SK-N-SH treated with all-trans-retinoic acid at 6 μM for 48 hours (cell line): ENCODE results near the gene MAP3K12.

Experiments
- ATAC-seq: fragments of 200-7000 bp; cut with Tn5 transposase; 3 replicates; pipeline ENCODE4 v1.9.1; 2020; ENCODE audit warnings: mild to moderate bottlenecking, moderate library complexity
- ARNTL ChIP-seq: fragments of 450-650 bp; formaldehyde crosslinking; IDR thresholded peaks from 2 replicates; pipeline ENCODE4 v1.5.0; 2020; ENCODE audit warnings: low read depth, mild to moderate bottlenecking, moderate library complexity, borderline replicate concordance
- BACH2 ChIP-seq: fragments of 250-450 bp; sonication (Bioruptor Pico); IDR thresholded peaks from 2 replicates; pipeline ENCODE4 v1.9.0; 2021; ENCODE audit warnings: mild to moderate bottlenecking, borderline replicate concordance
- ESRRG ChIP-seq: fragments of 250-450 bp; sonication (Bioruptor Pico); IDR thresholded peaks from 2 replicates; pipeline ENCODE4 v1.6.1; 2021; ENCODE audit warnings: mild to moderate bottlenecking
- OSR1 ChIP-seq: fragments of 250-450 bp; sonication (Bioruptor Pico); IDR thresholded peaks from 2 replicates; pipeline ENCODE4 v1.8.0; 2022; ENCODE audit warnings: moderate library complexity, mild to moderate bottlenecking, inconsistent platforms
- PPARA ChIP-seq: fragments of 250-450 bp; sonication (Bioruptor Pico); IDR thresholded peaks from 2 replicates; pipeline ENCODE4 v1.5.0; 2020; ENCODE audit warnings: mild to moderate bottlenecking, borderline replicate concordance
- RARB ChIP-seq: fragments of 250-450 bp; sonication (Bioruptor Pico); IDR thresholded peaks from 2 replicates; pipeline ENCODE4 v1.8.0; 2021; ENCODE audit warnings: mild to moderate bottlenecking, moderate library complexity
- SNAI2 ChIP-seq: fragments of 250-450 bp; sonication (Bioruptor Pico); IDR thresholded peaks from 2 replicates; pipeline ENCODE4 v1.5.0; 2020; ENCODE audit warnings: mild to moderate bottlenecking, moderate library complexity
- TCF4 ChIP-seq: fragments of 250-450 bp; sonication (Bioruptor Pico); IDR thresholded peaks from 2 replicates; pipeline ENCODE4 v1.8.0; 2021; ENCODE audit warnings: mild to moderate bottlenecking, moderate library complexity, borderline replicate concordance
- TOX ChIP-seq: fragments of 250-450 bp; sonication (Bioruptor Pico); IDR thresholded peaks from 2 replicates; pipeline ENCODE4 v1.8.0; 2021; ENCODE audit warnings: mild to moderate bottlenecking, moderate library complexity, borderline replicate concordance
- ZC3H10 ChIP-seq: fragments of 250-450 bp; sonication (Bioruptor Pico); IDR thresholded peaks from 2 replicates; pipeline ENCODE4 v1.5.1; 2021; ENCODE audit warnings: mild to moderate bottlenecking, moderate library complexity
- ZNF565 ChIP-seq: fragments of 450-650 bp; formaldehyde crosslinking; conservative IDR thresholded peaks from 2 replicates; pipeline ENCODE4 v1.5.0; 2020; ENCODE audit warnings: low read depth, mild to moderate bottlenecking, moderate library complexity
- ZNF70 ChIP-seq: fragments of 450-650 bp; formaldehyde crosslinking; IDR thresholded peaks from 2 replicates; pipeline ENCODE4 v1.5.0; 2020; ENCODE audit warnings: mild to moderate bottlenecking, moderate library complexity
- TF ChIP-seq, protein P1 (sequence below): fragments of 250-450 bp; sonication (Bioruptor Pico); IDR thresholded peaks from 2 replicates; pipeline ENCODE4 v1.5.1; 2020; ENCODE audit warnings: low read depth, mild to moderate bottlenecking, moderate library complexity
- TF ChIP-seq, protein P2 (sequence below): fragments of 250-450 bp; sonication (Bioruptor Pico); IDR thresholded peaks from 2 replicates; pipeline ENCODE4 v1.5.1; 2021; ENCODE audit warnings: mild to moderate bottlenecking, moderate library complexity
- TF ChIP-seq, protein P3 (sequence below): fragments of 250-450 bp; sonication (Bioruptor Pico); IDR thresholded peaks from 2 replicates; pipeline ENCODE4 v1.8.0; 2020; ENCODE audit warnings: mild to moderate bottlenecking, moderate library complexity, borderline replicate concordance
- TF ChIP-seq, protein P4 (sequence below): fragments of 250-450 bp; sonication (Bioruptor Pico); IDR thresholded peaks from 2 replicates; pipeline ENCODE4 v1.8.0; 2021; ENCODE audit warnings: low read depth, mild to moderate bottlenecking, moderate library complexity, borderline replicate concordance
- TF ChIP-seq, protein P5 (sequence below): fragments of 250-450 bp; sonication (Bioruptor Pico); IDR thresholded peaks from 2 replicates; pipeline ENCODE4 v1.5.0; 2020; ENCODE audit warnings: mild to moderate bottlenecking, moderate library complexity

MAP3K12 gene

DNA sequence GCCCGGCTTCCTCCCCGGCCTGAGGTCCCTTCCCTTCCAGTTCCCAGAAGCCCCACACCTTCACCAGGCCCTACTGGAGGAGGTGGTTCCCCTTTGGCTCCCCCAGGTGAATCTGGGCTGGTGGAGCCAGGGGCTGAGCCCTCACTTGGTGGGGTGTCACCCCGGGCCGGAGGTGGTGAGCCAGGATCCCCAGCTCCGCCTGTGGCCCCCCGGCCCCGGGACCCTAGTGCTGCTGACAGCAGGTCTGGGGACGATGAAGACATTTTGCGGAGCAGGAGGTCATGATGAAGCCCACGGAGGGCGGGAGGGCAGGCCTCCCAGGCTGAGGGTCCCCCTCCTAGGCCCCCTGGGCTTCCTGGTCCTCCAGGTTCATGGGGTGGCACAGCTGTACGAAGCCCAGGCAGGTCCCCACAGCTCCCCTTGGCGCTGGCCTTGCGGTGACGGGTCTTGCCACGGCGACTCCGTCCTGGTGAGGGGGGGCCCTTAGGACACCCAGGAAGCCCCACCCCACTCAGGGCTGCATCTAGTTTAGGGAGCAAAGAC is 16.6 kb downstream of the MAP3K12 start:
- TF ChIP-seq ARNTL, result no peak
- peak; percentile 26; the same call in 1 of the 2 replicates for TF ChIP-seq ZC3H10
- peak; percentile 0; the same call in 2 of the 3 replicates for ATAC-seq

DNA sequence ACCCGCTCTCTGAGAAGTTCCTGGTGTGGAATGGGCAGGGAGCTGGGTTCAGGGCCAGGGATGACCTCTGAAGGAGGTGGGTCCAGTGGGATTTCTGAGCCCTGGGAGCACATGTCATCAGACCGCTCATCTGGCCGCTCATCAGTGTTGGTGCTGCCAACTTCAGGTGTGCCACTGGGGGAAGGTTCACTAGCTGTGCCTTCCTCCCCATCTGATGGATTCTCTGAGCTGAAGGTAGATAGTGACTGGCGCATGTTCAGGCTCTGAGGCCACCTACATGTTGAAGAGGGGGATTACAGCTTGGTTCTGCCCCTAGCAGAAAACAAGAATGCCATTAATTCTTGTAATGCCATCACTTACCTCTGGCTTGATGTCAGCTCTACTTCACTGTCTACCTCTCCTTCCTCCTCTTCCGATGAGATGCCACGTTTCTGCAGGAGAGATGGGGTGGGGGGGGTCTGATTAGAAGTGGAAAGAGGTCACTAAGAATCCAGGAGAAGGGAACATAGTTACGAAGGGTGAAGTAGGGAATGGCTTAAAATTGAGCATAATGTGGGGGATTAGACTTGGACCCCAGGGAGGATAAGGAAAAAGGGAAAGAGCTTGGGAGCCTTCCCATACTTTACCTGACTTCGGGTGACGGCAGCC is 17.2 kb downstream of the MAP3K12 start:
- ATAC-seq, result peak; percentile 21
- TF ChIP-seq ZC3H10, result no peak
- TF ChIP-seq, protein P1, sequence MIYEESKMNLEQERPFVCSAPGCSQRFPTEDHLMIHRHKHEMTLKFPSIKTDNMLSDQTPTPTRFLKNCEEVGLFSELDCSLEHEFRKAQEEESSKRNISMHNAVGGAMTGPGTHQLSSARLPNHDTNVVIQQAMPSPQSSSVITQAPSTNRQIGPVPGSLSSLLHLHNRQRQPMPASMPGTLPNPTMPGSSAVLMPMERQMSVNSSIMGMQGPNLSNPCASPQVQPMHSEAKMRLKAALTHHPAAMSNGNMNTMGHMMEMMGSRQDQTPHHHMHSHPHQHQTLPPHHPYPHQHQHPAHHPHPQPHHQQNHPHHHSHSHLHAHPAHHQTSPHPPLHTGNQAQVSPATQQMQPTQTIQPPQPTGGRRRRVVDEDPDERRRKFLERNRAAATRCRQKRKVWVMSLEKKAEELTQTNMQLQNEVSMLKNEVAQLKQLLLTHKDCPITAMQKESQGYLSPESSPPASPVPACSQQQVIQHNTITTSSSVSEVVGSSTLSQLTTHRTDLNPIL (CRISPR knock-in tag), result no peak
- TF ChIP-seq BACH2 (CRISPR knock-in tag), result no peak
- TF ChIP-seq, protein P2, sequence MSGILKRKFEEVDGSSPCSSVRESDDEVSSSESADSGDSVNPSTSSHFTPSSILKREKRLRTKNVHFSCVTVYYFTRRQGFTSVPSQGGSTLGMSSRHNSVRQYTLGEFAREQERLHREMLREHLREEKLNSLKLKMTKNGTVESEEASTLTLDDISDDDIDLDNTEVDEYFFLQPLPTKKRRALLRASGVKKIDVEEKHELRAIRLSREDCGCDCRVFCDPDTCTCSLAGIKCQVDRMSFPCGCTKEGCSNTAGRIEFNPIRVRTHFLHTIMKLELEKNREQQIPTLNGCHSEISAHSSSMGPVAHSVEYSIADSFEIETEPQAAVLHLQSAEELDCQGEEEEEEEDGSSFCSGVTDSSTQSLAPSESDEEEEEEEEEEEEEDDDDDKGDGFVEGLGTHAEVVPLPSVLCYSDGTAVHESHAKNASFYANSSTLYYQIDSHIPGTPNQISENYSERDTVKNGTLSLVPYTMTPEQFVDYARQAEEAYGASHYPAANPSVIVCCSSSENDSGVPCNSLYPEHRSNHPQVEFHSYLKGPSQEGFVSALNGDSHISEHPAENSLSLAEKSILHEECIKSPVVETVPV (CRISPR knock-in tag), result no peak
- TF ChIP-seq OSR1 (CRISPR knock-in tag), result no peak
- TF ChIP-seq TOX (CRISPR knock-in tag), result no peak
- TF ChIP-seq SNAI2, result no peak
- no peak for TF ChIP-seq ZNF565
- TF ChIP-seq, all 23 proteins: peak for 0

DNA sequence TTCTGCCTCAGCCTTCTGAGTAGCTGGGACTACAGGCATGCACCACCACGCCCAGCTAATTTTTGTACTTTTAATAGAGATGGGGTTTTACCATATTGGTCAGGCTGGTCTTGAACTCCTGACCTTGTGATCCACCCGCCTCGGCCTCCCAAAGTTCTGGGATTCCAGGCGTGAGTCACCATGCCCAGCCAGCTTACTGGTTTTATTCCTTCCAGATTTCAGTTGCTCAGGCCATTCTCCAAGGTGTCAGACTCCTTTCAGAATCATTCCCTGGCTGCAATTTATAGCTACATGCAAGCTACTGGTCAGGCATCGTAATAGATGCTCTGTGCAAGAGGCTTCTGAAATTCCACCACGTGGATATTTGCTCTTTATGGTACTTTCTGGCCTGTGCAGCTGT is 17.8 kb downstream of the MAP3K12 start:
- ATAC-seq, result peak; percentile 1

DNA sequence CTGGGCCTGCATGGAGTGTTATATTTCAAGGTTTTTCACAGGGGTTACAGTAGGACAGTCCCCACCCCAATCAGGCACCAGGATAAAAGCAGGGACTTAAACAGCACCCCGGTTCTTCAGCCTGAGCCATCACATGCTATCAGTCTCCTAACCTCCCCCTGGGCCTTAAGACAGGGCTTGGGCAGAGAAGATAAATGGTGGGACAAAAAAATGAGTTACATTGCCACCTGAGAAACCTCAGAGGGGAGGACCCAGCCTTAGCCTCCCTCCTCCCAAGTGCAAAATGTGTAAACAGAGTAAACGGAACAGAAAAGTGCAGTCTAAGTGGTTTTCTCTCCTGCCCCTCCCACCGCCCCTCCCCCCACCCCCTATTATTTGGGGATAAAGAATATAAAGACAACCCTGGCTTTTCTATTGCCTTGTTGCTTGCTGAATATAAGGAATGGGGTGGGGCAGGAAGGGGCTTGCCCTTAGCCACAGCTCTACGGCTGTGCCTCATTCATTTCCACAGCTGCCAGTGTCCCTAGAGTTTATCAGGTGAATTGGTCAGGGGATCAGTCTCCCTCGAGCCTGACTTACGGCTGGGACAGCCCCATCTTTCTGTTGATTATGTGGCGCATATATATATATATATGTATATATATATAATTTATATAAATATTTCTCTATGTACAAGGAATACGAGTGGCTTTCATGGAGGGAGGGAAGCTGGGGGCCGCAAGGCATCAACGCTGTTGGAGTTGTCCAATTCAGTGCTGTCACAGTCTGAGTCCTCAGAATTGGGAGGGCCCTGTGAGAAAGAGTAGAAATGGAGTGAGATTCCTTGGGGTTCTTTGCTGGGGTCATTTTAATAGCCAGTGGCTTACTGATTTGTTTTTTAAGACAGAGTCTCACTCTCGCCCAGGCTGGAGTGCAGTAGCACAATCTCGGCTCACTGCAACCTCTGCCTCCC is 18.5 kb downstream of the MAP3K12 start:
- ATAC-seq, result no peak
- TF ChIP-seq, protein P3, sequence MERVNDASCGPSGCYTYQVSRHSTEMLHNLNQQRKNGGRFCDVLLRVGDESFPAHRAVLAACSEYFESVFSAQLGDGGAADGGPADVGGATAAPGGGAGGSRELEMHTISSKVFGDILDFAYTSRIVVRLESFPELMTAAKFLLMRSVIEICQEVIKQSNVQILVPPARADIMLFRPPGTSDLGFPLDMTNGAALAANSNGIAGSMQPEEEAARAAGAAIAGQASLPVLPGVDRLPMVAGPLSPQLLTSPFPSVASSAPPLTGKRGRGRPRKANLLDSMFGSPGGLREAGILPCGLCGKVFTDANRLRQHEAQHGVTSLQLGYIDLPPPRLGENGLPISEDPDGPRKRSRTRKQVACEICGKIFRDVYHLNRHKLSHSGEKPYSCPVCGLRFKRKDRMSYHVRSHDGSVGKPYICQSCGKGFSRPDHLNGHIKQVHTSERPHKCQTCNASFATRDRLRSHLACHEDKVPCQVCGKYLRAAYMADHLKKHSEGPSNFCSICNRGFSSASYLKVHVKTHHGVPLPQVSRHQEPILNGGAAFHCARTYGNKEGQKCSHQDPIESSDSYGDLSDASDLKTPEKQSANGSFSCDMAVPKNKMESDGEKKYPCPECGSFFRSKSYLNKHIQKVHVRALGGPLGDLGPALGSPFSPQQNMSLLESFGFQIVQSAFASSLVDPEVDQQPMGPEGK (CRISPR knock-in tag), result 0 out of 2 replicates have a peak, but pooled peaks have one; percentile 12
- TF ChIP-seq TOX (CRISPR knock-in tag) (0 out of 2 replicates have a peak, but pooled peaks have one; percentile 4), ZNF70 (no peak)

DNA sequence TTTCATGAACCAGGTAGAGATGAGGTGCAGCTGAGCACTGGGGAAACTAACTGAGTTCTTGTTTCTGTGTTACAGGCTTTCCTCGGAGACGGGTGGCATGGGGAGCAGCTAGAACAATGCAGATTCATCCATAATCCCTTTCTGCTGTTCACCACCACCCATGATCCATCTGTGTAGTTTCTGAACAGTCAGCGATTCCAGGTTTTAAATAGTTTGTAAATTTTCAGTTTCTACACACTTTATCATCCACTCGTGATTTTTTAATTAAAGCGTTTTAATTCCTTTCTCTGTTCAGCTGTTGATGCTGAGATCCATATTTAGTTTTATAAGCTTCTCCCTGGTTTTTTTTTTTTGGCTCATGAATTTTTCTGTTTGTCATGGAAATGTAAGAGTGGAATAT is 19.9 kb downstream of the MAP3K12 start:
- ATAC-seq, result no peak
- no peak for TF ChIP-seq PPARA
- no peak for TF ChIP-seq ZC3H10
- TF ChIP-seq TCF4 (CRISPR knock-in tag), result no peak
- TF ChIP-seq, protein P4, sequence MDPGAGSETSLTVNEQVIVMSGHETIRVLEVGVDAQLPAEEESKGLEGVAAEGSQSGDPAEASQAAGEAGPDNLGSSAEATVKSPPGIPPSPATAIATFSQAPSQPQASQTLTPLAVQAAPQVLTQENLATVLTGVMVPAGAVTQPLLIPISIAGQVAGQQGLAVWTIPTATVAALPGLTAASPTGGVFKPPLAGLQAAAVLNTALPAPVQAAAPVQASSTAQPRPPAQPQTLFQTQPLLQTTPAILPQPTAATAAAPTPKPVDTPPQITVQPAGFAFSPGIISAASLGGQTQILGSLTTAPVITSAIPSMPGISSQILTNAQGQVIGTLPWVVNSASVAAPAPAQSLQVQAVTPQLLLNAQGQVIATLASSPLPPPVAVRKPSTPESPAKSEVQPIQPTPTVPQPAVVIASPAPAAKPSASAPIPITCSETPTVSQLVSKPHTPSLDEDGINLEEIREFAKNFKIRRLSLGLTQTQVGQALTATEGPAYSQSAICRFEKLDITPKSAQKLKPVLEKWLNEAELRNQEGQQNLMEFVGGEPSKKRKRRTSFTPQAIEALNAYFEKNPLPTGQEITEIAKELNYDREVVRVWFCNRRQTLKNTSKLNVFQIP (CRISPR knock-in tag), result no peak
- TF ChIP-seq ZNF565, result no peak
- no peak for TF ChIP-seq BACH2 (CRISPR knock-in tag)

DNA sequence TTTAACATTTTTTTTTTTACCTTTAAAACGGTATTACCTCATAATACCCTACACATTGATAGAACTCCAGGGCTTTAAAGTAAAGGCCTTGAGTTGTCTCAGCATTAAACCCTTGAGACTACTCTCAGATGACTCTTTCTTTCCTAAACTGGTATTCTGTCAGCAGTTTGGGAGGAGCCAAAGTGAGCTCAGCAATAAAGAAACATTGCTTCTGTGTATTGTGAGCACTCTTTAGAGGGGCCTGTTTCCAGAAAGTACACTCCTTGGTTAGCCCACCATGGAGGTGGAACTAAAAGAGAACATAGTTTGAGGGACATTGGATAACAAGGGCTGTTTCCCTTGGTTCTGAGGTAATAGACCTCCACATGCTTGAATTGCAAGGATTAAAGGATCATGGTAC is 20.4 kb downstream of the MAP3K12 start:
- no peak for ATAC-seq
- TF ChIP-seq, protein P2 (CRISPR knock-in tag), result no peak
- TF ChIP-seq ESRRG (CRISPR knock-in tag), result no peak
- TF ChIP-seq, protein P5, sequence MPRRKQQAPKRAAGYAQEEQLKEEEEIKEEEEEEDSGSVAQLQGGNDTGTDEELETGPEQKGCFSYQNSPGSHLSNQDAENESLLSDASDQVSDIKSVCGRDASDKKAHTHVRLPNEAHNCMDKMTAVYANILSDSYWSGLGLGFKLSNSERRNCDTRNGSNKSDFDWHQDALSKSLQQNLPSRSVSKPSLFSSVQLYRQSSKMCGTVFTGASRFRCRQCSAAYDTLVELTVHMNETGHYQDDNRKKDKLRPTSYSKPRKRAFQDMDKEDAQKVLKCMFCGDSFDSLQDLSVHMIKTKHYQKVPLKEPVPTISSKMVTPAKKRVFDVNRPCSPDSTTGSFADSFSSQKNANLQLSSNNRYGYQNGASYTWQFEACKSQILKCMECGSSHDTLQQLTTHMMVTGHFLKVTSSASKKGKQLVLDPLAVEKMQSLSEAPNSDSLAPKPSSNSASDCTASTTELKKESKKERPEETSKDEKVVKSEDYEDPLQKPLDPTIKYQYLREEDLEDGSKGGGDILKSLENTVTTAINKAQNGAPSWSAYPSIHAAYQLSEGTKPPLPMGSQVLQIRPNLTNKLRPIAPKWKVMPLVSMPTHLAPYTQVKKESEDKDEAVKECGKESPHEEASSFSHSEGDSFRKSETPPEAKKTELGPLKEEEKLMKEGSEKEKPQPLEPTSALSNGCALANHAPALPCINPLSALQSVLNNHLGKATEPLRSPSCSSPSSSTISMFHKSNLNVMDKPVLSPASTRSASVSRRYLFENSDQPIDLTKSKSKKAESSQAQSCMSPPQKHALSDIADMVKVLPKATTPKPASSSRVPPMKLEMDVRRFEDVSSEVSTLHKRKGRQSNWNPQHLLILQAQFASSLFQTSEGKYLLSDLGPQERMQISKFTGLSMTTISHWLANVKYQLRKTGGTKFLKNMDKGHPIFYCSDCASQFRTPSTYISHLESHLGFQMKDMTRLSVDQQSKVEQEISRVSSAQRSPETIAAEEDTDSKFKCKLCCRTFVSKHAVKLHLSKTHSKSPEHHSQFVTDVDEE (CRISPR knock-in tag), result no peak
- no peak for TF ChIP-seq TCF4 (CRISPR knock-in tag)
- TF ChIP-seq, protein P3 (CRISPR knock-in tag), result no peak
- TF ChIP-seq PPARA, result no peak
- TF ChIP-seq RARB, result no peak
